Adrenal gland (tissue), 12 donors: ENCODE measurements around the gene OAF. TPM values are rescaled to one million over a fixed set of nuclear protein-coding genes. Genes with fewer than 3 reads are reported as not detected.
"Not testable (repeated sequence)": the region's sequence is repeated elsewhere in the genome, so short reads cannot be mapped to it uniquely, and the experiment has no call there.

Source experiments
- DNase-seq, 7 donors: peaks; one replicate each; pipeline ENCODE4 v3.0.0-alpha.2; 2019 to 2020
- H3K27ac ChIP-seq, 5 donors: fragments of 200-600 bp; sonication (generic) in 4 of 5; 1 replicate in 3 of 5; 2 replicates in 2 of 5; pipeline versions ENCODE4 v1.5.1 to v1.8.0; 2016 to 2020; ENCODE audit warnings: mild to moderate bottlenecking in 1 of 5
- H3K27me3 ChIP-seq: fragments of 200-600 bp; 2 replicates; pipeline ENCODE4 v1.8.0; 2021
- H3K36me3 ChIP-seq, 2 donors: fragments of 200-600 bp; replicated peaks in 1 of 2; 1 replicate in 1 of 2; 2 replicates in 1 of 2; pipeline versions ENCODE4 v1.5.1 to v1.8.0; 2018 to 2022
- H3K4me1 ChIP-seq, 2 donors: fragments of 200-600 bp; replicated peaks in 1 of 2; 1 replicate in 1 of 2; 2 replicates in 1 of 2; pipeline versions ENCODE4 v1.5.1 to v1.8.0; 2018 to 2021
- H3K4me3 ChIP-seq, 4 donors: fragments of 200-600 bp; sonication (generic) in 3 of 4; one replicate each; pipeline ENCODE4 v1.5.1; 2016 to 2018
- H3K9me3 ChIP-seq, 3 donors: fragments of 200-600 bp; sonication (generic) in 1 of 3; replicated peaks in 1 of 3; 1 replicate in 2 of 3; 2 replicates in 1 of 3; pipeline versions ENCODE4 v1.5.1 to v1.8.0; 2016 to 2021
- POLR2A ChIP-seq, 2 donors: fragments of 450-650 bp; IDR thresholded peaks; one replicate each; pipeline ENCODE4 v1.6.1; 2017; ENCODE audit warnings: antibody characterized with exemption in 2 of 2, mild to moderate bottlenecking in 2 of 2, moderate library complexity in 1 of 2
- WGBS, 4 donors: extraction: QIAGEN DNeasy Blood & Tissue Kit in 2 of 4; methylation state at CpG; one replicate each; pipeline versions ENCODE4 v1.1.5 to v1.1.7; 2013 to 2017; 5-methylcytosine and 5-hydroxymethylcytosine counted together
- intact Hi-C, 2 donors: fragments of 100-400 bp; cut with DNase I; formaldehyde crosslinking; loops; one replicate each; pipeline versions ENCODE4 v1.14.1 to v1.15.0; 2022 to 2023
- polyA plus RNA-seq, 3 donors: library from polyadenylated mRNA; stranded (reverse); fragments of 200-250 nt in 2 of 3; fragments of 350-450 nt in 1 of 3; fragmentation: Illumina TruSeq in 1 of 3; extraction: RNeasy Lipid Tissue Mini Kit (QIAGEN cat#74804) in 1 of 3; gene quantifications; one replicate each; pipeline ENCODE4 v1.2.3, GENCODE V29; 2013 to 2014
- total RNA-seq, 9 donors: library from RNA; depleted of rRNA in 4 of 9; stranded (reverse); fragments of >200 nt in 4 of 9; fragments of 120-200 nt in 1 of 9; fragmentation: NEBNext Ultra II Directional in 1 of 9; extraction: Animal tissue kit (Norgen Biotek cat#: 25700) in 1 of 9; gene quantifications; one replicate each; pipeline versions ENCODE4 v1.1.0 to v1.2.4, GENCODE V29; 2013 to 2023
- TF ChIP-seq, protein P1 (sequence below), 6 experiments: fragments of 450-650 bp in 4 of 6; fragments of 200-600 bp in 2 of 6; sonication (generic) in 1 of 6; IDR thresholded peaks; 1 replicate in 5 of 6; 2 replicates in 1 of 6; pipeline versions ENCODE4 v1.5.1 to v1.8.0; 2016 to 2021; ENCODE audit warnings: antibody characterized with exemption in 6 of 6, mild to moderate bottlenecking in 2 of 6, moderate library complexity in 1 of 6
- donor health status: healthy with polysubstance abuse.
- donor health status: Bipolar disorder and iron deficiency.
- donor health status: DM: yes; HTN: yes; CAD: no.
- donor health status: DM: no; HTN: no; CAD: no.
- donor health status: DM: no; HTN: no; CAD: no.
- donor health status: DM: yes; HTN: yes; CAD: no.

Gene OAF
- total and polyA plus RNA-seq, 12 donors: 67.7 to 253 (median 169) TPM

DNA sequence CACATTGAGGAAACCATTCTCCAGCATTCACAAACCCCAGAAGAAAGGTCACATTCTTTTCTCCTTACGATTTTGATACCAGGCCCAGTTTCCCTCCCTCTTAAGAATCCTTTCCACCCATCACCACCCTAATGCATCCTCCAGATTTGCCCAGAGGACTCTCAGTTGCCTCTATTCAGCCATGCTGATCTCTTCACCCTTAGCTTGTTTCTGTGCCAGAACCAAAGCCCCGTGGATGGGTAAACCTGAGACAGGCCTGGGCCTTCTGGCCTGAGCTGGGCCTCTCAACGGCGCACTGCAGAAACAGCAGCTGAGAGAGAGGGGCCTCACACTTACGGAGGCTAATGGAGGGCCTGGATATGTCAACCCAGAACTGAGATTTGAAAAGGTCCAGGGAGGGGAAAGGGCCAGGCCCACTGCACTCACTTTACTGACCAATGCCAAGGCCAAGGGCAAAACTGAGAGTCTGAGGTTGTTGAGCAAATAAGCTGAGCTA lies 32.2 kb upstream of the OAF start:
- Histone ChIP-seq H3K4me3 (no peak overlapping the region), H3K27me3 (no peaks in the 10 kb centered on the region), H3K27ac (no peak overlapping the region), H3K36me3 (no peaks in the 10 kb centered on the region), H3K9me3 (no peaks in the 10 kb centered on the region), H3K4me1 (no peaks in the 10 kb centered on the region)
- TF ChIP-seq, protein P1, sequence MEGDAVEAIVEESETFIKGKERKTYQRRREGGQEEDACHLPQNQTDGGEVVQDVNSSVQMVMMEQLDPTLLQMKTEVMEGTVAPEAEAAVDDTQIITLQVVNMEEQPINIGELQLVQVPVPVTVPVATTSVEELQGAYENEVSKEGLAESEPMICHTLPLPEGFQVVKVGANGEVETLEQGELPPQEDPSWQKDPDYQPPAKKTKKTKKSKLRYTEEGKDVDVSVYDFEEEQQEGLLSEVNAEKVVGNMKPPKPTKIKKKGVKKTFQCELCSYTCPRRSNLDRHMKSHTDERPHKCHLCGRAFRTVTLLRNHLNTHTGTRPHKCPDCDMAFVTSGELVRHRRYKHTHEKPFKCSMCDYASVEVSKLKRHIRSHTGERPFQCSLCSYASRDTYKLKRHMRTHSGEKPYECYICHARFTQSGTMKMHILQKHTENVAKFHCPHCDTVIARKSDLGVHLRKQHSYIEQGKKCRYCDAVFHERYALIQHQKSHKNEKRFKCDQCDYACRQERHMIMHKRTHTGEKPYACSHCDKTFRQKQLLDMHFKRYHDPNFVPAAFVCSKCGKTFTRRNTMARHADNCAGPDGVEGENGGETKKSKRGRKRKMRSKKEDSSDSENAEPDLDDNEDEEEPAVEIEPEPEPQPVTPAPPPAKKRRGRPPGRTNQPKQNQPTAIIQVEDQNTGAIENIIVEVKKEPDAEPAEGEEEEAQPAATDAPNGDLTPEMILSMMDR (IDR thresholded peaks at IDR 0.05): no peak
- TF ChIP-seq POLR2A (IDR thresholded peaks at IDR 0.05): no peak
- peak in 1 of 7 donors; percentile 9 for DNase-seq
- intact Hi-C loops: no loop called here
- 77 to 92% (median 87%) methylated on average over 3 to 5 of the region's 5 CpGs for WGBS, 4 donors

DNA sequence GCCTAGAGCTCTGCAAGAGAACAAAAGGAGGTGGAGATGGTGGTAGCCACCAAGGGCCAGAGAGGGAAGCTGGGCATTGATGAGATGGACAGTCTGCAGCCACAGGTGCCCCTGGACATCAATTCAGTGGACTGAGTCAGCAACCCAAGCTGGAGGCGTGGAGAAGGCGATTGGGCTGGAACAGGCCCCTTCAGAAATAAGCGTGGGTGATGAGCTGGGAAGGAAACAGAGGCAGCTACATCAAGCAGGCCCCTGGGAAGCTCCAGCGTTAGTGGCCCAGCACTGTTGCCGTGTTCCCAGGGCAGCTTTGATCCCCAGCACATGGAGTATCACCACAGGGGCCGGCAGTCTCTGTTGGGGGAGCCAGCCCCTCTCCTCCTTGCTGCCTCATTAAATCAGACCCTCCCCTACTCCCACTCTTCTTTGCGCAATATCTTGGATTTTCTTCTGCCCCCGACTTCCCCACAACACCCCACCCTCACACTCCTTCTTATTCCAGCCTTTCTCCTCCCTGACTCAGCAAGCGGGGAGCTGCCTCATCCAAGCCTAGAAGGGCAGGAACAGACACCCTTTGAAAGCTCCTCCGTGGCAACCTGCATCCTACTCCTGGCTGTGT lies 31.7 kb upstream of the OAF start:
- Histone ChIP-seq H3K4me3 (no peak overlapping the region), H3K4me1 (peaks cover 0 to 5% of the 10 kb centered on the region in 2 donors), H3K27ac (no peak overlapping the region), H3K27me3 (no peaks in the 10 kb centered on the region), H3K36me3 (no peaks in the 10 kb centered on the region), H3K9me3 (no peaks in the 10 kb centered on the region)
- 86 to 95% (median 93%) methylated on average over 10 of the region's 10 CpGs for WGBS, 4 donors
- peak in 2 of 7 donors; percentile 10 to 42 for DNase-seq
- intact Hi-C loops: no loop called here
- TF ChIP-seq POLR2A (IDR thresholded peaks at IDR 0.05): no peak
- TF ChIP-seq, protein P1 (IDR thresholded peaks at IDR 0.05): no peak

DNA sequence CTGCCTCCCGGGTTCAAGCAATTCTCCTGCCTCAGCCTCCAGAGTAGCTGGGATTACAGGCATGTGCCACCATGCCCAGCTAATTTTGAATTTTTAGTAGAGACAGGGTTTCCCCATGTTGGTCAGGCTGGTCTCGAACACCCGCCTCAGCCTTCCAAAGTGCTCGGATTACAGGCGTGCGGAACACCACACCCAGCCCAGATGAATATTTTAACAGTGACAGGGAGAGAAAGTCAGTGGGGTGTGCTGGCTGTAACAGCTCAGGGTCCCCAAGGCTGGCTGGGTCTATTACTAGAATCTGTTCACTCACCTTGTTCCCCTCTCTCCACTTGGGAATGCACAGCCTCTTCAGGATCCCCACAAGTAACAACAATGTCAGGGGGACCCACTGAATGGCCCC lies 30.8 kb upstream of the OAF start:
- H3K4me1 ChIP-seq: peaks cover 8 to 14% of the 10 kb centered on the region in 2 donors
- DNase-seq: peak in 1 of 7 donors; percentile 28
- H3K27me3 ChIP-seq, H3K4me3 ChIP-seq, H3K9me3 ChIP-seq, intact Hi-C loops, H3K36me3 ChIP-seq: not testable (repeated sequence)
- WGBS, 4 donors: 88 to 96% (median 94%) methylated on average over 6 of the region's 6 CpGs
- H3K27ac ChIP-seq: peak overlapping the region in 1 of 5 donors; percentile 35

DNA sequence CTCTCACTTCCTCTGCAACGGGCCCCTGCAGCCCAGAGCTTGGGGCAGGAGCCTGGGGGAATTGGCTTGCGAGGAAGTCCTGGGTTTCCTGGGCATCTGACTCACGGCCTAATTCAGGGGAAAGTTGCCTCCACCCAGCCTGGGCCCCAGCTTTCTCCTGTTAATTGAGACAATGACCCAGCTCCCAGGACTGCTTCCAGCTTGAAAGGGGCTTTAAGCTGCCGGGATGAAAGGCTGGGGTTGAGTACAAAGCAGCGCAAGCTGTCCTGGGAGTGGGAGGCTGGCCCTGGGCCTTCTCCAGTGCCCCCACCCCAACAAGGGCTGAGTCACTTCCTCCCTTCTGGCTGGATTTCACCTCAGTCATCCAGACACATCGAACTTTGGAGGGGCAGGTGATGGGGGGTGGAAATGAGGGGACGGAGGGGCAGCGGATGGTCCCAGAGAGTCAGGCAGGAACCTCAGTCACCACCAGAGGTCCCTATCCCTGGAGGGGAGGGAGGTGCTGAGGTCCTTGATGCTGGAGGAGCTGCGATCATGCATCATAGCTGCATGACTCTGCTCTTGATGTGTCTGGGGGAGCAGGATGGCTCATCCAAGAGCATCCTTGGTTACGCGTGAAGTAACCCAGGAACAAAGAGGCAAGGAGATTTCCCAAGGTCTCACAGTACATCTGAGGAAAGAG lies 30.1 kb upstream of the OAF start:
- Histone ChIP-seq H3K4me1 (peaks cover 14 to 20% of the 10 kb centered on the region in 2 donors), H3K4me3 (no peak overlapping the region), H3K27me3 (no peaks in the 10 kb centered on the region), H3K27ac (peak overlapping the region in 1 of 5 donors; percentile 35), H3K9me3 (no peaks in the 10 kb centered on the region), H3K36me3 (no peaks in the 10 kb centered on the region)
- no peak for TF ChIP-seq POLR2A (IDR thresholded peaks at IDR 0.05)
- TF ChIP-seq, protein P1 (IDR thresholded peaks at IDR 0.05): peak in 3 of 6 experiments; percentile 21 to 23 (median 23)
- peak in 5 of 7 donors; percentile 25 to 51 (median 35) for DNase-seq
- 51 to 63% (median 58%) methylated on average over 4 to 11 of the region's 11 CpGs for WGBS, 4 donors
- intact Hi-C loops: no loop called here
